Measurements from ENCODE around the gene ZNF285. TPM values are rescaled to one million over a fixed set of nuclear protein-coding genes. Genes with fewer than 3 reads are reported as not detected.
"Not testable (repeated sequence)": the region's sequence is repeated elsewhere in the genome, so short reads cannot be mapped to it uniquely, and the experiment has no call there.

Gene ZNF285
- total RNA-seq, 3 donors from 2014 or later: 1.6 to 7.3 (median 3.6) TPM

DNA sequence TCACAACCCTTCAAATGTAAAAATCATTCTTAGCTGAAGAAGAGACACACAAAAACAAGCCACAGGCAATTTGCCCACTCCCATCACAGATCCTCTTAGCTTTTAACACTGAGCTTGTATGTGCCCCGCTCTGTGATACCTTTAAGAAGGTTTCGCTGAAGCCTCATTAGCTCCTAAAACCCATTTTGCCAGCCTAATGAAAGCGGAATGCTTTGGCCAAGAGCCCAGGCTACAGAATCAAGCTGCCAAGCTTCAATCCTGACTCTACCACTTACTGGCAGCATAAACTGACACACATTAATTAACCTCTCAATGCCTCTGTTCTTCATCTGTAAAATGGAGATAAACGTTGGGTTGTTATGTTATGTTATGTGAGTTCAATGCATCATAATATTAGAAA is 55.4 kb downstream of the ZNF285 start:
- intact Hi-C loops (cut with DNase I; ENCODE audit: low total_unique reads): no loop called here
- H3K4me3 ChIP-seq: no peak overlapping the region
- no peaks in the 10 kb centered on the region for H3K4me1 ChIP-seq
- no peaks in the 10 kb centered on the region for H3K27me3 ChIP-seq
- peaks cover 69 to 88% of the 10 kb centered on the region in 2 donors for H3K9me3 ChIP-seq
- TF ChIP-seq POLR2A (IDR thresholded peaks at IDR 0.05) (no peak), POLR2AphosphoS5 (IDR thresholded peaks at IDR 0.05) (no peak)
- TF ChIP-seq, protein P1, sequence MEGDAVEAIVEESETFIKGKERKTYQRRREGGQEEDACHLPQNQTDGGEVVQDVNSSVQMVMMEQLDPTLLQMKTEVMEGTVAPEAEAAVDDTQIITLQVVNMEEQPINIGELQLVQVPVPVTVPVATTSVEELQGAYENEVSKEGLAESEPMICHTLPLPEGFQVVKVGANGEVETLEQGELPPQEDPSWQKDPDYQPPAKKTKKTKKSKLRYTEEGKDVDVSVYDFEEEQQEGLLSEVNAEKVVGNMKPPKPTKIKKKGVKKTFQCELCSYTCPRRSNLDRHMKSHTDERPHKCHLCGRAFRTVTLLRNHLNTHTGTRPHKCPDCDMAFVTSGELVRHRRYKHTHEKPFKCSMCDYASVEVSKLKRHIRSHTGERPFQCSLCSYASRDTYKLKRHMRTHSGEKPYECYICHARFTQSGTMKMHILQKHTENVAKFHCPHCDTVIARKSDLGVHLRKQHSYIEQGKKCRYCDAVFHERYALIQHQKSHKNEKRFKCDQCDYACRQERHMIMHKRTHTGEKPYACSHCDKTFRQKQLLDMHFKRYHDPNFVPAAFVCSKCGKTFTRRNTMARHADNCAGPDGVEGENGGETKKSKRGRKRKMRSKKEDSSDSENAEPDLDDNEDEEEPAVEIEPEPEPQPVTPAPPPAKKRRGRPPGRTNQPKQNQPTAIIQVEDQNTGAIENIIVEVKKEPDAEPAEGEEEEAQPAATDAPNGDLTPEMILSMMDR (IDR thresholded peaks at IDR 0.05): no peak
- H3K36me3 ChIP-seq: no peaks in the 10 kb centered on the region
- no peak for DNase-seq (ENCODE audit: low spot score in 2 of 2)
- no peak overlapping the region for H3K27ac ChIP-seq

DNA sequence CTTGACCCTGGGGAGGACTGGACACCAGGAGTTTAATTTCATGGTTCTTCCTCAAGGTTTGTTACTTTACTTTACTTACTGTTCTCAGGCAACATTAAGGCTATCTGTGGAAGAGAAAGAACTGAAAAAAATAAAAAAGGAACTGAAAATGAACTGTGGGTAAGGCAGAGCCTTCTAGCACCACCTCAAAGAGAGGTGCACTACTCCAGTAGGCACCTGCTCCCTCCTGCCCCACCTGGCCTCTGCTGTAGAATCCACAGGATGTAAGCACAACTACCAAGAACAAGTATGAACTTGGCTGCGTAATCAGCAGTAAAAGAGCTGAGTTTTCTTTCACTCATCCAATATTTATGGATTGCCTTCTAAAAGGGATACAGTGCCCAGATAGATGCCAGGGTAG is 57.2 kb downstream of the ZNF285 start:
- no peaks in the 10 kb centered on the region for H3K27me3 ChIP-seq
- no peak overlapping the region for H3K4me3 ChIP-seq
- no peak overlapping the region for H3K27ac ChIP-seq
- intact Hi-C loops (cut with DNase I; ENCODE audit: low total_unique reads): no loop called here
- peaks cover 5% of the 10 kb centered on the region for H3K36me3 ChIP-seq
- H3K9me3 ChIP-seq: peaks cover 75 to 90% of the 10 kb centered on the region in 2 donors
- DNase-seq (ENCODE audit: low spot score in 2 of 2): no peak
- no peaks in the 10 kb centered on the region for H3K4me1 ChIP-seq
- no peak for TF ChIP-seq POLR2AphosphoS5 (IDR thresholded peaks at IDR 0.05)

DNA sequence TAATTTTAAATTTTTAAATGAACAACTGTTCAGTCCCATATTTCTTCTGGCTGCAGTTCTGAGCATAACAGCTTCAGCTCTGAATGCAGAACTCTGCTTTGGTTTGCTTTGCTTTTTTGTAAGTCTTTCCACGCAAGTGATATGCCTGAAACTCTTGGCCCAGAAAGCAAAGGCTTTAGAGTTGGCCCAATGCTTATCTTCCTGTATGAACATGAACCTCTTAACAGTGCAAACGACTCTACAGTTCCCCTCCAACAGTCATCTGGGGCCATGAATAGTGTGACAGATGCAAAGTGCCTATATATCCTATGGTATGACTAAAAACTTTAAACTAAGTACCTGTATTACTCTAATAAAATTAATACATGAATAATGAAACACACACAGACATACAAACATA is 59.6 kb downstream of the ZNF285 start:
- Histone ChIP-seq H3K4me1 (no peaks in the 10 kb centered on the region), H3K9me3 (peaks cover 67 to 74% of the 10 kb centered on the region in 2 donors), H3K36me3 (peaks cover 13% of the 10 kb centered on the region), H3K27ac (no peak overlapping the region), H3K4me3 (no peak overlapping the region), H3K27me3 (no peaks in the 10 kb centered on the region)
- intact Hi-C loops (cut with DNase I; ENCODE audit: low total_unique reads): no loop called here
- TF ChIP-seq, protein P1 (IDR thresholded peaks at IDR 0.05): no peak
- no peak for TF ChIP-seq POLR2A (IDR thresholded peaks at IDR 0.05)
- TF ChIP-seq POLR2AphosphoS5 (IDR thresholded peaks at IDR 0.05): no peak
- DNase-seq (ENCODE audit: low spot score in 2 of 2): no peak

DNA sequence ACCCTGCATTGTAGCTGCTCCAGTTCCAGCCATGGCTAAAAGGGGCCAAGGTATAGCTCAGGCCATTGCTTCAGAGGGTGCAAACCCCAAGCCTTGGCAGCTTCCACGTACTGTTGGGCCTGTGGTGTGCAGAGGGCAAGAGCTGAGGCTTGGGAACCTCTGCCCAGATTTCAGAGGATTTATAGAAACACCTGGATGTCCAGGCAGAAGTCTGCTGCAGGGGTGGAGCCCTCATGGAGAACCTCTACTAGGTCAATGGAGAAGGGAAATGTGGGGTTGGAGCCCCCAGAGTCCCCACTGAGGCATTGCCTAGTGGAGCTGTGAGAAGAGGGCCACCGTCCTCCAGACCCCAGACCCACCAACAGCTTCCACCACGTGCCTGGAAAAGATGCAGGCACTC is 66.8 kb downstream of the ZNF285 start:
- H3K27me3 ChIP-seq; DNase-seq (ENCODE audit: low spot score in 2 of 2); H3K4me1 ChIP-seq; H3K27ac ChIP-seq; intact Hi-C loops (cut with DNase I; ENCODE audit: low total_unique reads): not testable (repeated sequence)
- peaks cover 57 to 84% of the 10 kb centered on the region in 2 donors for H3K9me3 ChIP-seq
- H3K36me3 ChIP-seq: peaks cover 48% of the 10 kb centered on the region
- peak overlapping the region in 1 of 3 donors; percentile 12 for H3K4me3 ChIP-seq

Other genes with a start within 250 kb of the ZNF285 start
- 10 to 100 TPM; 14.4 to 34.2 (median 18.7) TPM for gene ZNF226, start 236.5 kb downstream of the ZNF285 start, total RNA-seq
- 10 to 100 TPM in 2 of 3 donors, 1 to 10 TPM in 1; 8.2 to 33.2 (median 18.7) TPM for gene ZNF227, start 189.1 kb downstream of the ZNF285 start, total RNA-seq
- gene ZNF233, start 141.7 kb downstream of the ZNF285 start, total RNA-seq: 1 to 10 TPM in 2 of 3 donors, under 1 TPM in 1; 0.32 to 2.5 (median 1.3) TPM
- 10 to 100 TPM in 2 of 3 donors, 1 to 10 TPM in 1; 4.6 to 16.0 (median 10.5) TPM for gene ZNF235, start 96.6 kb downstream of the ZNF285 start, total RNA-seq
- 10 to 100 TPM in 2 of 3 donors, 1 to 10 TPM in 1; 3.8 to 13.0 (median 10.5) TPM for gene ZNF112, start 44.9 kb downstream of the ZNF285 start, total RNA-seq
- 10 to 100 TPM in 1 of 3 donors, 1 to 10 TPM in 2; 1.3 to 13.5 (median 3.6) TPM for gene ZNF229, start 46.9 kb upstream of the ZNF285 start, total RNA-seq
- 10 to 100 TPM in 1 of 3 donors, 1 to 10 TPM in 2; 9.0 to 28.5 (median 9.8) TPM for gene ZNF180, start 98.9 kb upstream of the ZNF285 start, total RNA-seq
- gene CEACAM20, start 128.1 kb upstream of the ZNF285 start, total RNA-seq: under 1 TPM in 1 of 3 donors, not detected in 2; 0.33 TPM
- not detected for gene IGSF23, start 212.0 kb upstream of the ZNF285 start, total RNA-seq
- gene PVR, start 242.3 kb upstream of the ZNF285 start, total RNA-seq: 10 to 100 TPM in 2 of 3 donors, 1 to 10 TPM in 1; 8.5 to 30.2 (median 22.0) TPM